ENCODE results near the gene CIRBP. TPM values are rescaled to one million over a fixed set of nuclear protein-coding genes. Genes with fewer than 3 reads are reported as not detected.

The CIRBP gene
- total and polyA plus RNA-seq, 9 of the 15 experiments (the other 6 are each of a cell fraction or from before 2014, with no cell fraction given) = 20.5 to 327 (median 176) TPM

DNA sequence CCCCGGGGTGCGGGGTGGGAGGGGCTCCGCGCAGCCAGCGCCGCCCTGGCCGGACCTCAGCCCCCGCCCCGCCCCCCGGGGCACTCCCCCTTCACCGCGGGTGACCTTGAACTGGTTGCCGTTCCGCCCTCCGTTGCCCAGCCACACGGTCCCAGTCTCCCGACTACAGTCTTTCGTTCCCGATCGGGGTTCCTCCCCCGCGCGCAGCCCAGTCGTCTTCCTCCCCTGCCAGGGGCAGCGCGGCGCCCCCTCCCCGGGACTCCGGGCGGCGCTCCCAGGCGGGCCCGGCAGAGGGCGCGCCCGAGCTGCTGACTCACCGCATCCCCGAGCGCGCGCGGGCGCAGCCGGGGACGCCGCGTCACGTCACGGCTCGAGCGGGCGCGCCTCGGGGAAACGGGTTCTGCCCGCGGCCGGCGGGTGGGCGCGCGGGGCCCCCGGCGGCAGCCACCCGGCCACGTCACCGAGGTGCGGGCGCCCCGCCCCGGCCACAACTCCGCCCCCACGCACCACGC lies 20.3 kb upstream of the CIRBP start (continued):
- TF ChIP-seq, protein P1, sequence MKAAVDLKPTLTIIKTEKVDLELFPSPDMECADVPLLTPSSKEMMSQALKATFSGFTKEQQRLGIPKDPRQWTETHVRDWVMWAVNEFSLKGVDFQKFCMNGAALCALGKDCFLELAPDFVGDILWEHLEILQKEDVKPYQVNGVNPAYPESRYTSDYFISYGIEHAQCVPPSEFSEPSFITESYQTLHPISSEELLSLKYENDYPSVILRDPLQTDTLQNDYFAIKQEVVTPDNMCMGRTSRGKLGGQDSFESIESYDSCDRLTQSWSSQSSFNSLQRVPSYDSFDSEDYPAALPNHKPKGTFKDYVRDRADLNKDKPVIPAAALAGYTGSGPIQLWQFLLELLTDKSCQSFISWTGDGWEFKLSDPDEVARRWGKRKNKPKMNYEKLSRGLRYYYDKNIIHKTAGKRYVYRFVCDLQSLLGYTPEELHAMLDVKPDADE (conservative IDR thresholded peaks at IDR 0.05; ENCODE audit: control insufficient read depth, low read depth, low read length) = peak; percentile 22; the same call in 1 of the 2 replicates
- TF ChIP-seq ERF (CRISPR knock-in tag; IDR thresholded peaks at IDR 0.05) = peak; percentile 94
- TF ChIP-seq, protein P2, sequence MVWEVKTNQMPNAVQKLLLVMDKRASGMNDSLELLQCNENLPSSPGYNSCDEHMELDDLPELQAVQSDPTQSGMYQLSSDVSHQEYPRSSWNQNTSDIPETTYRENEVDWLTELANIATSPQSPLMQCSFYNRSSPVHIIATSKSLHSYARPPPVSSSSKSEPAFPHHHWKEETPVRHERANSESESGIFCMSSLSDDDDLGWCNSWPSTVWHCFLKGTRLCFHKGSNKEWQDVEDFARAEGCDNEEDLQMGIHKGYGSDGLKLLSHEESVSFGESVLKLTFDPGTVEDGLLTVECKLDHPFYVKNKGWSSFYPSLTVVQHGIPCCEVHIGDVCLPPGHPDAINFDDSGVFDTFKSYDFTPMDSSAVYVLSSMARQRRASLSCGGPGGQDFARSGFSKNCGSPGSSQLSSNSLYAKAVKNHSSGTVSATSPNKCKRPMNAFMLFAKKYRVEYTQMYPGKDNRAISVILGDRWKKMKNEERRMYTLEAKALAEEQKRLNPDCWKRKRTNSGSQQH (CRISPR knock-in tag; IDR thresholded peaks at IDR 0.05) = no peak
- no peak for TF ChIP-seq NR2C2 (CRISPR knock-in tag; IDR thresholded peaks at IDR 0.05)
- 0 out of 2 replicates have a peak, but pooled peaks have one; percentile 46 for TF ChIP-seq NR2C2 (tag; IDR thresholded peaks at IDR 0.05)
- peak; percentile 98 for TF ChIP-seq ZBTB7A (IDR thresholded peaks at IDR 0.05; ENCODE audit: borderline replicate concordance, control insufficient read depth, low read depth, low read length)
- peak; percentile 42; the same call in 1 of the 2 replicates for TF ChIP-seq CREM (IDR thresholded peaks at IDR 0.05; ENCODE audit: low read depth)
- TF ChIP-seq ZNF408 (CRISPR knock-in tag; IDR thresholded peaks at IDR 0.05; ENCODE audit: low read depth) = no peak
- no peak for TF ChIP-seq FUS (optimal IDR thresholded peaks at IDR 0.05; ENCODE audit: low read depth, low read length)
- no peak for TF ChIP-seq CC2D1A (IDR thresholded peaks at IDR 0.05)
- TF ChIP-seq, protein P3, sequence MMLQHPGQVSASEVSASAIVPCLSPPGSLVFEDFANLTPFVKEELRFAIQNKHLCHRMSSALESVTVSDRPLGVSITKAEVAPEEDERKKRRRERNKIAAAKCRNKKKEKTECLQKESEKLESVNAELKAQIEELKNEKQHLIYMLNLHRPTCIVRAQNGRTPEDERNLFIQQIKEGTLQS (IDR thresholded peaks at IDR 0.05) = peak; percentile 62
- TF ChIP-seq, protein P3 (CRISPR knock-in tag; conservative IDR thresholded peaks at IDR 0.05) = peak; percentile 86
- TF ChIP-seq, protein P4, sequence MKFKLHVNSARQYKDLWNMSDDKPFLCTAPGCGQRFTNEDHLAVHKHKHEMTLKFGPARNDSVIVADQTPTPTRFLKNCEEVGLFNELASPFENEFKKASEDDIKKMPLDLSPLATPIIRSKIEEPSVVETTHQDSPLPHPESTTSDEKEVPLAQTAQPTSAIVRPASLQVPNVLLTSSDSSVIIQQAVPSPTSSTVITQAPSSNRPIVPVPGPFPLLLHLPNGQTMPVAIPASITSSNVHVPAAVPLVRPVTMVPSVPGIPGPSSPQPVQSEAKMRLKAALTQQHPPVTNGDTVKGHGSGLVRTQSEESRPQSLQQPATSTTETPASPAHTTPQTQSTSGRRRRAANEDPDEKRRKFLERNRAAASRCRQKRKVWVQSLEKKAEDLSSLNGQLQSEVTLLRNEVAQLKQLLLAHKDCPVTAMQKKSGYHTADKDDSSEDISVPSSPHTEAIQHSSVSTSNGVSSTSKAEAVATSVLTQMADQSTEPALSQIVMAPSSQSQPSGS (CRISPR knock-in tag; IDR thresholded peaks at IDR 0.05) = no peak
- peak; percentile 93; the same call in 1 of the 2 replicates for TF ChIP-seq TARDBP (IDR thresholded peaks at IDR 0.05)
- TF ChIP-seq KLF13 (tag; IDR thresholded peaks at IDR 0.05; ENCODE audit: borderline replicate concordance, low read depth) = peak; percentile 80
- 0 out of 2 replicates have a peak, but pooled peaks have one; percentile 11 for TF ChIP-seq ZNF41 (CRISPR knock-in tag; conservative IDR thresholded peaks at IDR 0.05)
- peak; percentile 3; the same call in 1 of the 2 replicates for TF ChIP-seq GABPB1 (CRISPR knock-in tag; IDR thresholded peaks at IDR 0.05)
- TF ChIP-seq, protein P5, sequence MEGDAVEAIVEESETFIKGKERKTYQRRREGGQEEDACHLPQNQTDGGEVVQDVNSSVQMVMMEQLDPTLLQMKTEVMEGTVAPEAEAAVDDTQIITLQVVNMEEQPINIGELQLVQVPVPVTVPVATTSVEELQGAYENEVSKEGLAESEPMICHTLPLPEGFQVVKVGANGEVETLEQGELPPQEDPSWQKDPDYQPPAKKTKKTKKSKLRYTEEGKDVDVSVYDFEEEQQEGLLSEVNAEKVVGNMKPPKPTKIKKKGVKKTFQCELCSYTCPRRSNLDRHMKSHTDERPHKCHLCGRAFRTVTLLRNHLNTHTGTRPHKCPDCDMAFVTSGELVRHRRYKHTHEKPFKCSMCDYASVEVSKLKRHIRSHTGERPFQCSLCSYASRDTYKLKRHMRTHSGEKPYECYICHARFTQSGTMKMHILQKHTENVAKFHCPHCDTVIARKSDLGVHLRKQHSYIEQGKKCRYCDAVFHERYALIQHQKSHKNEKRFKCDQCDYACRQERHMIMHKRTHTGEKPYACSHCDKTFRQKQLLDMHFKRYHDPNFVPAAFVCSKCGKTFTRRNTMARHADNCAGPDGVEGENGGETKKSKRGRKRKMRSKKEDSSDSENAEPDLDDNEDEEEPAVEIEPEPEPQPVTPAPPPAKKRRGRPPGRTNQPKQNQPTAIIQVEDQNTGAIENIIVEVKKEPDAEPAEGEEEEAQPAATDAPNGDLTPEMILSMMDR (IDR thresholded peaks at IDR 0.05 in 2 of 3, conservative IDR thresholded peaks at IDR 0.05 in 1 of 3; ENCODE audit: insufficient read depth in 2 of 3, low read depth in 1 of 3, low read length in 3 of 3) = peak; percentile 69 to 85 (median 74)
- TF ChIP-seq NUFIP1 (IDR thresholded peaks at IDR 0.05; ENCODE audit: partially characterized antibody) = no peak
- no peak; the same call in none of the 2 replicates for TF ChIP-seq ELF4 (CRISPR knock-in tag; IDR thresholded peaks at IDR 0.05)
- TF ChIP-seq EGR1 (conservative IDR thresholded peaks at IDR 0.05) = peak; percentile 74
- no peak for TF ChIP-seq FIP1L1 (IDR thresholded peaks at IDR 0.05; ENCODE audit: low read depth, low read length, poor library complexity, severe bottlenecking)
- TF ChIP-seq POLR2H (tag; IDR thresholded peaks at IDR 0.05; ENCODE audit: low read depth) = peak; percentile 50; the same call in 1 of the 2 replicates

All from K562 (cell line).